Skin of body (tissue), 2 donors: Measurements from ENCODE around the gene HPCAL1. TPM values are rescaled to one million over a fixed set of nuclear protein-coding genes. Genes with fewer than 3 reads are reported as not detected.
"Not testable (repeated sequence)": the region's sequence is repeated elsewhere in the genome, so short reads cannot be mapped to it uniquely, and the experiment has no call there.

ENCODE experiments used
- DNase-seq: peaks from one replicate; lab custom pipeline; 2025; lab: John Stamatoyannopoulos, UW
- total RNA-seq: library from RNA; depleted of rRNA; stranded (reverse); fragments of >200 nt; gene quantifications from one replicate; pipeline ENCODE4 v1.2.3, GENCODE V29; 2014

HPCAL1 gene
- total RNA-seq: 7.9 TPM

- DNase-seq: peak; percentile 41
Measured at GRCh38 chr2:10302479-10303180, at the start of gene HPCAL1. Gene HPCAL1 (plus strand): TSS chr2:10302904. CDS start chr2:10419758, 116,854 bp downstream.

- no peak for DNase-seq
Measured at GRCh38 chr2:10253596-10254372, 48.9 kb upstream of the HPCAL1 start.

- no peak for DNase-seq
Measured at GRCh38 chr2:10254373-10255188, 48.1 kb upstream of the HPCAL1 start.

GRCh38 chr2:10255189-10256030, 47.3 kb upstream of the HPCAL1 start:
- no peak for DNase-seq

GRCh38 chr2:10256031-10256514, 46.6 kb upstream of the HPCAL1 start:
- DNase-seq: no peak

- no peak for DNase-seq
Measured at GRCh38 chr2:10256515-10257031, 46.1 kb upstream of the HPCAL1 start.

GRCh38 chr2:10257036-10257435, 45.7 kb upstream of the HPCAL1 start:
- no peak for DNase-seq

GRCh38 chr2:10257500-10258147, 45.1 kb upstream of the HPCAL1 start:
- no peak for DNase-seq

- DNase-seq: no peak
Measured at GRCh38 chr2:10258326-10258725, 44.4 kb upstream of the HPCAL1 start.

- DNase-seq: no peak
Measured at GRCh38 chr2:10258726-10259125, 44.0 kb upstream of the HPCAL1 start.

GRCh38 chr2:10260130-10260529, 42.6 kb upstream of the HPCAL1 start:
- DNase-seq: no peak

GRCh38 chr2:10263526-10263925, 39.2 kb upstream of the HPCAL1 start:
- not testable (repeated sequence) for DNase-seq

GRCh38 chr2:10264506-10265328, 38.0 kb upstream of the HPCAL1 start:
- DNase-seq: no peak

- DNase-seq: no peak
Measured at GRCh38 chr2:10265329-10266132, 37.2 kb upstream of the HPCAL1 start.

GRCh38 chr2:10266133-10266620, 36.5 kb upstream of the HPCAL1 start:
- no peak for DNase-seq

GRCh38 chr2:10267036-10267435, 35.7 kb upstream of the HPCAL1 start:
- DNase-seq: no peak

- no peak for DNase-seq
Measured at GRCh38 chr2:10267551-10268465, 34.9 kb upstream of the HPCAL1 start.
